Coronary artery (tissue), 2 donors: ENCODE results near the gene CYSRT1.
A peak's percentile ranks its signal among the peaks of the same experiment; 100 is the strongest.

Experiments used
- DNase-seq: peaks from one replicate; pipeline ENCODE4 v3.0.0-alpha.2; 2017; ENCODE audit warnings: low spot score
- H3K27ac ChIP-seq, 2 donors: fragments of 200-600 bp; sonication (generic); one replicate each; pipeline ENCODE4 v1.5.1; 2016 to 2019
- H3K4me3 ChIP-seq: fragments of 200-600 bp; sonication (generic); 2 replicates; pipeline ENCODE4 v1.5.1; 2016; ENCODE audit warnings: mild to moderate bottlenecking, moderate library complexity
- TF ChIP-seq, protein P1 (sequence below): fragments of 200-600 bp; sonication (generic); IDR thresholded peaks from one replicate; pipeline ENCODE4 v1.5.1; 2019; ENCODE audit warnings: antibody characterized with exemption

CYSRT1 gene

GRCh38 chr9:137187386-137187785 lies 37.6 kb upstream of the CYSRT1 start:
- no peak for DNase-seq
- no peak overlapping the region for H3K27ac ChIP-seq
- TF ChIP-seq, protein P1, sequence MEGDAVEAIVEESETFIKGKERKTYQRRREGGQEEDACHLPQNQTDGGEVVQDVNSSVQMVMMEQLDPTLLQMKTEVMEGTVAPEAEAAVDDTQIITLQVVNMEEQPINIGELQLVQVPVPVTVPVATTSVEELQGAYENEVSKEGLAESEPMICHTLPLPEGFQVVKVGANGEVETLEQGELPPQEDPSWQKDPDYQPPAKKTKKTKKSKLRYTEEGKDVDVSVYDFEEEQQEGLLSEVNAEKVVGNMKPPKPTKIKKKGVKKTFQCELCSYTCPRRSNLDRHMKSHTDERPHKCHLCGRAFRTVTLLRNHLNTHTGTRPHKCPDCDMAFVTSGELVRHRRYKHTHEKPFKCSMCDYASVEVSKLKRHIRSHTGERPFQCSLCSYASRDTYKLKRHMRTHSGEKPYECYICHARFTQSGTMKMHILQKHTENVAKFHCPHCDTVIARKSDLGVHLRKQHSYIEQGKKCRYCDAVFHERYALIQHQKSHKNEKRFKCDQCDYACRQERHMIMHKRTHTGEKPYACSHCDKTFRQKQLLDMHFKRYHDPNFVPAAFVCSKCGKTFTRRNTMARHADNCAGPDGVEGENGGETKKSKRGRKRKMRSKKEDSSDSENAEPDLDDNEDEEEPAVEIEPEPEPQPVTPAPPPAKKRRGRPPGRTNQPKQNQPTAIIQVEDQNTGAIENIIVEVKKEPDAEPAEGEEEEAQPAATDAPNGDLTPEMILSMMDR, result no peak
- peak overlapping the region; percentile 93 for H3K4me3 ChIP-seq

- no peak for DNase-seq
- peak overlapping the region; percentile 83 to 98 for H3K27ac ChIP-seq
- peak overlapping the region; percentile 93 for H3K4me3 ChIP-seq
- TF ChIP-seq, protein P1, result no peak
These were observed 36.9 kb upstream of the CYSRT1 start for GRCh38 chr9:137188086-137188489.

DNA sequence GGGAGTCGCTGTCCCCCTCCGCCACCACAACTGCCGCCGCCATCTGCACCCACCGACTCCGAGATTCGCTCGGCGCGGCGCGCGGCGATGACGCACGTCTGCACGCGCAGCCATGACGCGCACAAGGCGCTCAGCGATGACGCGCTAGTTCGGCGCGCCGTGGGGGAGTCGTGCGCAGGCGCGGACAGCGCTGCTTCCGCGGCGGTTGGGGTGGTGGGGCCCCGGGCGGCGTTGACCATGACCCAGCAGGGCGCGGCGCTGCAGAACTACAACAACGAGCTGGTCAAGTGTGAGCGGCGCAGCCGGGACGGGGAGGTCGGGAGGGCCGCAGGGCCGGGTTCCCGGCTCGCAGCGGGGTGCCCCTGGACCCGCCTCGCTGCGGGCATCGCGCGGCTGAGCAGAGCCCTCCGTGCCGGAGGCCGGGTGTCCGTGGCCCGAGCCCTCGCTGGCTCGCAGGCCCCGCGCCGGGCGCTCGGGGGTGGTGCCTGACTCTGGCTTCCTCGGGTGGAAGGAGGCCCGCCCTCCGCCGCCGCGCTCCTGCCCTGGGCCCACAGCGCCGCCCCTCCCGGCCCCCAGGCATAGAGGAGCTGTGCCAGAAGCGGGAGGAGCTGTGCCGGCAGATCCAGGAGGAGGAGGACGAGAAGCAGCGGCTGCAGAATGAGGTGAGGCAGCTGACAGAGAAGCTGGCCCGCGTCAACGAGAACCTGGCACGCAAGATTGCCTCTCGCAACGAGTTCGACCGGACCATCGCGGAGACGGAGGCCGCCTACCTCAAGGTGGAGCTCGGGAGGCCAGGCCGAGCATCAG lies 36.3 kb upstream of the CYSRT1 start, which contains the start of the genes ANAPC2 and SSNA1:
Gene ANAPC2 (minus strand): TSS at position 71 of the 807 bp plus-strand sequence. CDS start 28 bp downstream, at position 43.
Gene SSNA1 (plus strand): TSS at position 187 of the 807 bp plus-strand sequence. CDS start 51 bp downstream, at position 238.
- peak; percentile 92 for DNase-seq
- TF ChIP-seq, protein P1, result no peak
- peak within 1 kb of the TSS; percentile 83 to 98 for H3K27ac ChIP-seq

DNA sequence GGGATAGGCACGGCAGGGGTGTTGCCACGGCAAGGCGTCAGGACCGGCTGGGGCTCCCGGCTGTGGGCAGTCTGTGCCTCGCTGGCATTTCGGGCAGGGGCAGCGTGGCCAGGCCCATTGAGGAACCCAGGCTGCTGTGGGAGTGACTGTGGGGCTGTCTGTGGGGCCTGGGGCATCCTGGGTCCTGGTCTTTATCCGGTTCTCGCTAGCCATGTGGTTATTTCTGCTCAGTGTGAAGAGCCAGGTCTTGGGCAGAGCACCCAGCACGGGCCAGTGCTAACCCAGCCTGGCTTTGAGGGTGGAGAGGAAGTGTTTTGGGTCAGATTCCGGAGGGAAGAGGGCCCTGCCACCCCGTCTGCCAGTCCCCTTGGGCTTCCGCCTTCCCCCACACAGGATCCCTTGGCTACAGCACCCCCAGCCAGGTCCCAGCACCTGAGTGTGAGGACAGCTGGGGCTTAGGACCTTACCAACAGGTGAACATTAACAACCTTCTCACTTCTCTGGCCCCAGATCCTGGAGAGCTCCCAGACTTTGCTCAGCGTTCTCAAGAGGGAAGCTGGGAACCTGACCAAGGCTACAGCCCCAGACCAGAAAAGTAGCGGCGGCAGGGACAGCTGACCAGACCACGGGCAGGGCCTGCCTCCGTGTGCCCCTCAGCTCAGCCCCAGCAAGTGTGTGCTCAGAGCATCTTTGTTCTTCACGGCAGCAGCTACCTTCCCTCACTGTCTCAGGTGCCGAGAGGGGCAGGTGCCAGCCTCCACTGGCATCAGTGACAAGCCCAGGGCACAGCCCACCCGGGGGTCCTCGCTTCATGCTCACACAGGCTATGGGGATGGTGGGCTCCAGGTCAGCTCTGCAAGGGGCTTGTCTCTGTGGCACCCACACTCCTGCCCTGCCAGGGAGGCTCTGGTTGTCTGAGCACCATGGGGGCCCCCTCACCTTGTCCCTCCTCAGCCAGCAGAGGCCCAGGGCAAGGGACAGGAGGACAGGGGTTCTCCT lies 35.4 kb upstream of the CYSRT1 start:
- Histone ChIP-seq H3K27ac (peak overlapping the region; percentile 83 to 98), H3K4me3 (peak overlapping the region; percentile 93)
- TF ChIP-seq, protein P1, result no peak
- no peak for DNase-seq

More for the DNA sequence above, 36.3 kb upstream of the CYSRT1 start, which contains the start of the genes ANAPC2 and SSNA1:
- peak within 1 kb of the TSS; percentile 93 for H3K4me3 ChIP-seq

- Histone ChIP-seq H3K4me3 (no peak overlapping the region), H3K27ac (peak overlapping the region in 1 of 2 donors; percentile 98)
- no peak for DNase-seq
- TF ChIP-seq, protein P1, result no peak
These were observed 34.6 kb upstream of the CYSRT1 start for GRCh38 chr9:137190315-137190856.

DNA sequence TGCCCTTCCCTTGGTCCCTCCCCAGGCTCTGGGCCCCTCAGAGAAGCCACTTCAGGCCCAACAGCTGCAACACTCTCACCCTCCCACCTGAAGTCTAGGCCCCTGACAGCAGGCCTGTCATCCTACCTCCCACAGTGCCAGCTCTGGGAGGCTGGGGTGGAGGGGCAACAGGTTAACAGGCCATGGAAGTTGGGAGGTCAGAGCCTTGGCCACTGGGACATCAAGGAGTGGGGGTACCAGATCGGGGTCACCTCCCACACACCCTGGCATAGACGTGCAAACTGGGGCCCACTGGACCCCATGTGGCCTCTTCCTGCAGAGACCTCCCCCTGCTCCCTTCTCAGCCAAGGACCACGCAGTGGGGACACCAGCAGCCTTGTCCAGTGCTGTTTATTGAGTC lies 33.7 kb upstream of the CYSRT1 start:
- DNase-seq, result no peak
- no peak overlapping the region for H3K27ac ChIP-seq
- TF ChIP-seq, protein P1, result no peak
- H3K4me3 ChIP-seq, result no peak overlapping the region
